HepG2 (cell line): ENCODE results near the gene ATXN2. TPM values are rescaled to one million over a fixed set of nuclear protein-coding genes. Genes with fewer than 3 reads are reported as not detected.
A peak's percentile ranks its signal among the peaks of the same experiment; 100 is the strongest.

ENCODE experiments used
- ATAC-seq: fragments of 200-7000 bp; cut with Tn5 transposase; 3 replicates; pipeline ENCODE4 v1.9.1; 2020; ENCODE audit warnings: mild to moderate bottlenecking, moderate library complexity
- BruUV-seq: library from RNA; stranded (reverse); fragments of 400-500 nt; replicated peaks from 2 replicates; lab custom pipeline; 2021; lab: Mats Ljungman, UMichigan
- CTCF ChIA-PET: fragments of 300-600 bp; formaldehyde crosslinking; extraction: SDS; loops from one replicate; lab custom pipeline; 2021; ENCODE audit warnings: low total read pairs, inconsistent platforms, low intra/inter-chr PET ratio; lab: Yijun Ruan, JAX
- POLR2A ChIA-PET: fragments of 350-600 bp; sonication (Branson Sonifier 250); formaldehyde crosslinking; loops from one replicate; lab custom pipeline; 2020; ENCODE audit warnings: antibody characterized with exemption, inconsistent platforms; lab: Yijun Ruan, JAX
- DNase-seq: peaks from one replicate; pipeline ENCODE4 v3.0.0-alpha.2; 2015; ENCODE audit warnings: low spot score
- FAIRE-seq: peaks from 3 replicates; lab custom pipeline; 2011; peaks lifted over from hg19 to GRCh38; lab: Jason Lieb, UNC
- H2AFZ ChIP-seq: one replicate; pipeline ENCODE4 v1.6.1; 2011; ENCODE audit warnings: low read length, inconsistent platforms
- H3K27ac ChIP-seq: fragments of 300-600 bp; 3 replicates; pipeline ENCODE4 v1.8.0; 2011; ENCODE audit warnings: mixed run types, mild to moderate bottlenecking, mixed read lengths, low read length, inconsistent platforms; ENCODE audit not compliant: insufficient read depth; ENCODE audit errors: extremely low read length
- H3K27me3 ChIP-seq, 2 experiments: fragments of 200-600 bp in 1 of 2; 2 replicates in 1 of 2; 3 replicates in 1 of 2; pipeline versions ENCODE4 v1.6.0 to v1.8.0; 2011; ENCODE audit warnings: low read length in 2 of 2, mild to moderate bottlenecking in 2 of 2, moderate library complexity in 2 of 2, inconsistent platforms in 1 of 2; ENCODE audit not compliant: insufficient read depth in 2 of 2, control insufficient read depth in 1 of 2
- H3K36me3 ChIP-seq, 2 experiments: fragments of 200-600 bp in 1 of 2; replicated peaks in 1 of 2; 2 replicates in 1 of 2; 3 replicates in 1 of 2; pipeline versions ENCODE4 v1.5.1 to v1.8.0; 2011; ENCODE audit warnings: low read length in 2 of 2, inconsistent platforms in 1 of 2; ENCODE audit not compliant: insufficient read depth in 2 of 2, control insufficient read depth in 1 of 2
- H3K4me1 ChIP-seq: 2 replicates; pipeline ENCODE4 v1.5.1; 2012; ENCODE audit warnings: low read length, inconsistent platforms; ENCODE audit not compliant: insufficient read depth
- H3K4me2 ChIP-seq: 2 replicates; pipeline ENCODE4 v1.6.0; 2011; ENCODE audit warnings: low read depth, low read length, inconsistent platforms
- H3K4me3 ChIP-seq, 3 experiments: fragments of 200-600 bp in 1 of 3; sonication (generic), shearing (Covaris generic) in 1 of 3; replicated peaks in 1 of 3; 2 replicates each; pipeline ENCODE4 v1.5.1; 2011 to 2016; ENCODE audit warnings: low read length in 3 of 3, inconsistent platforms in 2 of 3, low read depth in 2 of 3, mild to moderate bottlenecking in 2 of 3, control low read depth in 1 of 3, mixed read lengths in 1 of 3; ENCODE audit not compliant: insufficient read depth in 1 of 3
- H3K79me2 ChIP-seq: one replicate; pipeline ENCODE4 v1.6.1; 2011; ENCODE audit warnings: low read length, inconsistent platforms; ENCODE audit not compliant: insufficient read depth
- H3K9ac ChIP-seq: 2 replicates; pipeline ENCODE4 v1.6.0; 2011; ENCODE audit warnings: mild to moderate bottlenecking, low read depth, low read length, inconsistent platforms; ENCODE audit not compliant: insufficient read depth
- H3K9me3 ChIP-seq: 2 replicates; pipeline ENCODE4 v1.5.1; 2012; ENCODE audit warnings: mild to moderate bottlenecking, low read length
- H4K20me1 ChIP-seq: 2 replicates; pipeline ENCODE4 v1.6.0; 2011; ENCODE audit warnings: inconsistent platforms, mild to moderate bottlenecking, low read length, moderate library complexity; ENCODE audit not compliant: insufficient read depth
- NCOR1 ChIP-seq: fragments of 200-600 bp; sonication (generic); IDR thresholded peaks from 2 replicates; pipeline ENCODE4 v1.7.0; 2017; ENCODE audit warnings: antibody characterized with exemption, low read length, borderline replicate concordance
- RAD21 ChIP-seq: fragments of 450-650 bp; formaldehyde crosslinking; IDR thresholded peaks from 2 replicates; pipeline ENCODE4 v1.5.0; 2020; ENCODE audit warnings: mild to moderate bottlenecking
- RCOR2 ChIP-seq: IDR thresholded peaks from 2 replicates; pipeline ENCODE4 v1.6.1; 2016; ENCODE audit warnings: missing biosample characterization, missing genetic modification reagents
- SAFB2 ChIP-seq: sonication (generic); formaldehyde crosslinking; IDR thresholded peaks from 2 replicates; pipeline ENCODE4 v1.5.1; 2020; ENCODE audit warnings: missing genetic modification reagents, low read depth, mild to moderate bottlenecking, borderline replicate concordance
- SP1 ChIP-seq, 2 experiments: fragments of 450-650 bp in 1 of 2; sonication (generic) in 1 of 2; formaldehyde crosslinking in 1 of 2; IDR thresholded peaks; 2 replicates each; pipeline versions ENCODE4 v1.4.0 to v1.6.1; 2016 to 2020; ENCODE audit warnings: missing genetic modification reagents in 1 of 2
- STAT5B ChIP-seq: sonication (generic); formaldehyde crosslinking; IDR thresholded peaks from 2 replicates; pipeline ENCODE4 v1.4.0; 2020; ENCODE audit warnings: missing genetic modification reagents
- SYNCRIP ChIP-seq: fragments of 200-400 bp; formaldehyde crosslinking; IDR thresholded peaks from 2 replicates; pipeline ENCODE4 v1.6.1; 2018; ENCODE audit warnings: mild to moderate bottlenecking, low read depth, low read length; ENCODE audit not compliant: insufficient read depth
- ZFP82 ChIP-seq: sonication (generic); formaldehyde crosslinking; IDR thresholded peaks from 2 replicates; pipeline ENCODE4 v1.5.1; 2020; ENCODE audit warnings: mild to moderate bottlenecking, missing genetic modification reagents, borderline replicate concordance
- ZNF101 ChIP-seq: sonication (generic); formaldehyde crosslinking; IDR thresholded peaks from 2 replicates; pipeline ENCODE4 v1.4.0; 2020; ENCODE audit warnings: mild to moderate bottlenecking, low read depth, missing genetic modification reagents, borderline replicate concordance
- ZNF563 ChIP-seq: sonication (generic); formaldehyde crosslinking; IDR thresholded peaks from 2 replicates; pipeline ENCODE4 v1.8.0; 2022; ENCODE audit warnings: mild to moderate bottlenecking, moderate library complexity, missing genetic modification reagents
- ZNF782 ChIP-seq: sonication (generic); formaldehyde crosslinking; IDR thresholded peaks from 2 replicates; pipeline ENCODE4 v1.4.0; 2020; ENCODE audit warnings: missing genetic modification reagents, mild to moderate bottlenecking, borderline replicate concordance
- WGBS: methylation state at CpG from one replicate; pipeline ENCODE4 v1.1.6; 2017; ENCODE audit warnings: low lambda C conversion rate; 5-methylcytosine and 5-hydroxymethylcytosine counted together
- in situ Hi-C: cut with HindIII; loops from 2 replicates; pipeline ENCODE4 v1.10.0; 2017; ENCODE audit warnings: low pct_unique_long_range_greater_than_20kb; ENCODE audit not compliant: extremely low pct_ligation_motif_present
- intact Hi-C: fragments of 100-400 bp; cut with micrococcal nuclease; formaldehyde crosslinking; loops from one replicate; pipeline ENCODE4 v1.10.0; 2022; ENCODE audit not compliant: unreplicated experiment
- polyA plus RNA-seq, 8 experiments: library from polyadenylated mRNA; depleted of rRNA in 3 of 8; stranded (reverse) in 7 of 8; unstranded in 1 of 8; fragments of >200 nt; fragmentation: Illumina TruSeq in 4 of 8; extraction: Trizol in 4 of 8; gene quantifications; 2 replicates each; pipeline versions ENCODE4 v1.2.1 to v1.2.3, GENCODE V29; 2011 to 2016; ENCODE audit warnings: low read depth in 4 of 8, missing spikeins in 1 of 8, mixed read lengths in 1 of 8; ENCODE audit not compliant: insufficient read depth in 1 of 8
- total RNA-seq, 5 experiments: library from RNA; depleted of rRNA; stranded (reverse); fragments of >200 nt; fragmentation: Illumina TruSeq; extraction: Trizol; gene quantifications; 2 replicates each; pipeline ENCODE4 v1.2.3, GENCODE V29; 2016; ENCODE audit warnings: low read depth in 1 of 5
- TF ChIP-seq, protein P1 (sequence below): sonication (generic); formaldehyde crosslinking; IDR thresholded peaks from 2 replicates; pipeline ENCODE4 v1.5.0; 2020; ENCODE audit warnings: mild to moderate bottlenecking, missing genetic modification reagents, borderline replicate concordance
- TF ChIP-seq, protein P2 (sequence below): sonication (generic); formaldehyde crosslinking; IDR thresholded peaks from 2 replicates; pipeline ENCODE4 v1.4.0; 2020; ENCODE audit warnings: low read depth, mild to moderate bottlenecking, missing genetic modification reagents

The ATXN2 gene
- total and polyA plus RNA-seq, 2 of the 13 experiments (the other 11 are each of a cell fraction or from before 2014, with no cell fraction given), result 18.1 to 27.1 TPM

DNA sequence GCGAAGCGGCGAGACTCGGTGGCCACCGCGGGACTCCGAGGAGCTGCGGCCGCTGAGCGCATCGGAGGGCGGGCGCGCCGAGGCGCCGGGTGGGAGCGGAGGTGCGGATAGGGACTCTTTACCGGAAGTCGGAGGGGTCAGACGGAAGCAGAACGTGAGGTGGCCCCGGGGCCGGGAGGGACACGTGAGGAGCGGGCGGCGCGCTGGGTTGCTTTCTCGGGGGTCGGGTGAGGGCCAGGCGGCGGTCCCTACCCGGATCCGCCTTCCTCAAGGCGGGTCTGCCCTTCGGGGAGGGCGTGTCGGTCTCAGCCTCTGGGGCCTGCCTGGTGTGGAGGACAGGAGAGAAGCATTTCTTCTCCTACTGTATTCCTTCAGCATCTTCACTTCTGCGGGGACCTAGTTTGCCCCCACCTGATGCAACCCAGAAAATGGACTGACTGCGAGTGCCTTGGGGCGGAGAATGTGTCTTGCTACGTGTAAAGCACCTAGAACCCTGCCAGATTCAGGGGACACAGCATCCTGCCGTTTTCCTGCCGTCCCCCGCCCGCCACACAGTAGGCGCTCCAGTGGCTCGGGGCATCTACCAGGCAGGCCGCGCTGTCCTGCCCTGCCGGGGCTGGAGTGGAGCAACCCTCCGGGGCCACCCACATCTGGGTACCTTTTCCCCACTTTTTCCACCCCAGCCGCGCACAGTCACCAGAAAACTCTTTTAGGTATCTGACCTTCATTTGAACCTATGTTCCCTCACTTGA lies 514 bp upstream of the ATXN2 start:
- peak overlapping the region; percentile 78 for H3K4me2 ChIP-seq
- WGBS, result 1% methylated on average over 10 of the region's 56 CpGs
- intact Hi-C loops (loop anchor here (2.0 kb wide), 1 partner anchor 73 kb away; no protein-coding TSS in a partner anchor), in situ Hi-C loops (no loop called here)
- H3K79me2 ChIP-seq, result peaks cover 38% of the 10 kb centered on the region
- H2AFZ ChIP-seq, result no peak overlapping the region
- H4K20me1 ChIP-seq, result peaks cover 32% of the 10 kb centered on the region
- no peaks in the 10 kb centered on the region; a peak in 1 of 5 replicates for H3K27me3 ChIP-seq
- peaks cover 32% of the 10 kb centered on the region for H3K4me1 ChIP-seq
- no peaks in the 10 kb centered on the region for H3K9me3 ChIP-seq
- no peaks in the 10 kb centered on the region; a peak in 1 of 5 replicates for H3K36me3 ChIP-seq
- peak; percentile 72 for FAIRE-seq
- TSS peak; percentile 92 for BruUV-seq
- CTCF ChIA-PET, result no interaction called here
- peak overlapping the region; percentile 94 for H3K9ac ChIP-seq
- peak; percentile 81 for DNase-seq
- H3K27ac ChIP-seq, result peak overlapping the region; percentile 97
- peak overlapping the region; percentile 71 to 98 (median 86) for H3K4me3 ChIP-seq
- POLR2A ChIA-PET, result interaction anchor here (0.7 to 1.0 kb wide), 2 partner anchors 11 to 167 kb away, joined by 3 read pairs; partner anchors contain the start of gene ALDH2
- peak; percentile 88 for ATAC-seq
- TF ChIP-seq SYNCRIP (no peak), STAT5B (CRISPR knock-in tag) (no peak), ZNF101 (CRISPR knock-in tag) (no peak), RCOR2 (CRISPR knock-in tag) (no peak), ZNF563 (CRISPR knock-in tag) (peak; percentile 37; the same call in 1 of the 2 replicates), SAFB2 (CRISPR knock-in tag) (no peak; the same call in 1 of the 2 replicates), ZFP82 (CRISPR knock-in tag) (0 out of 2 replicates have a peak, but pooled peaks have one; percentile 15), SP1 (IDR thresholded peaks at IDR 0.05) (no peak), SP1 (CRISPR knock-in tag; IDR thresholded peaks at IDR 0.05) (peak; percentile 46), ZNF782 (CRISPR knock-in tag) (0 out of 2 replicates have a peak, but pooled peaks have one; percentile 75), RAD21 (CRISPR knock-in tag) (no peak), NCOR1 (no peak)
- TF ChIP-seq, protein P1, sequence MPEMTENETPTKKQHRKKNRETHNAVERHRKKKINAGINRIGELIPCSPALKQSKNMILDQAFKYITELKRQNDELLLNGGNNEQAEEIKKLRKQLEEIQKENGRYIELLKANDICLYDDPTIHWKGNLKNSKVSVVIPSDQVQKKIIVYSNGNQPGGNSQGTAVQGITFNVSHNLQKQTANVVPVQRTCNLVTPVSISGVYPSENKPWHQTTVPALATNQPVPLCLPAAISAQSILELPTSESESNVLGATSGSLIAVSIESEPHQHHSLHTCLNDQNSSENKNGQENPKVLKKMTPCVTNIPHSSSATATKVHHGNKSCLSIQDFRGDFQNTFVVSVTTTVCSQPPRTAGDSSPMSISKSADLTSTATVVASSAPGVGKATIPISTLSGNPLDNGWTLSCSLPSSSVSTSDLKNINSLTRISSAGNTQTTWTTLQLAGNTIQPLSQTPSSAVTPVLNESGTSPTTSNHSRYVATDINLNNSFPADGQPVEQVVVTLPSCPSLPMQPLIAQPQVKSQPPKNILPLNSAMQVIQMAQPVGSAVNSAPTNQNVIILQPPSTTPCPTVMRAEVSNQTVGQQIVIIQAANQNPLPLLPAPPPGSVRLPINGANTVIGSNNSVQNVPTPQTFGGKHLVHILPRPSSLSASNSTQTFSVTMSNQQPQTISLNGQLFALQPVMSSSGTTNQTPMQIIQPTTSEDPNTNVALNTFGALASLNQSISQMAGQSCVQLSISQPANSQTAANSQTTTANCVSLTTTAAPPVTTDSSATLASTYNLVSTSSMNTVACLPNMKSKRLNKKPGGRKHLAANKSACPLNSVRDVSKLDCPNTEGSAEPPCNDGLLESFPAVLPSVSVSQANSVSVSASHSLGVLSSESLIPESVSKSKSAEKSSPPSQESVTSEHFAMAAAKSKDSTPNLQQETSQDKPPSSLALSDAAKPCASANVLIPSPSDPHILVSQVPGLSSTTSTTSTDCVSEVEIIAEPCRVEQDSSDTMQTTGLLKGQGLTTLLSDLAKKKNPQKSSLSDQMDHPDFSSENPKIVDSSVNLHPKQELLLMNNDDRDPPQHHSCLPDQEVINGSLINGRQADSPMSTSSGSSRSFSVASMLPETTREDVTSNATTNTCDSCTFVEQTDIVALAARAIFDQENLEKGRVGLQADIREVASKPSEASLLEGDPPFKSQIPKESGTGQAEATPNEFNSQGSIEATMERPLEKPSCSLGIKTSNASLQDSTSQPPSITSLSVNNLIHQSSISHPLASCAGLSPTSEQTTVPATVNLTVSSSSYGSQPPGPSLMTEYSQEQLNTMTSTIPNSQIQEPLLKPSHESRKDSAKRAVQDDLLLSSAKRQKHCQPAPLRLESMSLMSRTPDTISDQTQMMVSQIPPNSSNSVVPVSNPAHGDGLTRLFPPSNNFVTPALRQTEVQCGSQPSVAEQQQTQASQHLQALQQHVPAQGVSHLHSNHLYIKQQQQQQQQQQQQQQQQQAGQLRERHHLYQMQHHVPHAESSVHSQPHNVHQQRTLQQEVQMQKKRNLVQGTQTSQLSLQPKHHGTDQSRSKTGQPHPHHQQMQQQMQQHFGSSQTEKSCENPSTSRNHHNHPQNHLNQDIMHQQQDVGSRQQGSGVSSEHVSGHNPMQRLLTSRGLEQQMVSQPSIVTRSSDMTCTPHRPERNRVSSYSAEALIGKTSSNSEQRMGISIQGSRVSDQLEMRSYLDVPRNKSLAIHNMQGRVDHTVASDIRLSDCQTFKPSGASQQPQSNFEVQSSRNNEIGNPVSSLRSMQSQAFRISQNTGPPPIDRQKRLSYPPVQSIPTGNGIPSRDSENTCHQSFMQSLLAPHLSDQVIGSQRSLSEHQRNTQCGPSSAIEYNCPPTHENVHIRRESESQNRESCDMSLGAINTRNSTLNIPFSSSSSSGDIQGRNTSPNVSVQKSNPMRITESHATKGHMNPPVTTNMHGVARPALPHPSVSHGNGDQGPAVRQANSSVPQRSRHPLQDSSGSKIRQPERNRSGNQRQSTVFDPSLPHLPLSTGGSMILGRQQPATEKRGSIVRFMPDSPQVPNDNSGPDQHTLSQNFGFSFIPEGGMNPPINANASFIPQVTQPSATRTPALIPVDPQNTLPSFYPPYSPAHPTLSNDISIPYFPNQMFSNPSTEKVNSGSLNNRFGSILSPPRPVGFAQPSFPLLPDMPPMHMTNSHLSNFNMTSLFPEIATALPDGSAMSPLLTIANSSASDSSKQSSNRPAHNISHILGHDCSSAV (CRISPR knock-in tag), result no peak
- TF ChIP-seq, protein P2, sequence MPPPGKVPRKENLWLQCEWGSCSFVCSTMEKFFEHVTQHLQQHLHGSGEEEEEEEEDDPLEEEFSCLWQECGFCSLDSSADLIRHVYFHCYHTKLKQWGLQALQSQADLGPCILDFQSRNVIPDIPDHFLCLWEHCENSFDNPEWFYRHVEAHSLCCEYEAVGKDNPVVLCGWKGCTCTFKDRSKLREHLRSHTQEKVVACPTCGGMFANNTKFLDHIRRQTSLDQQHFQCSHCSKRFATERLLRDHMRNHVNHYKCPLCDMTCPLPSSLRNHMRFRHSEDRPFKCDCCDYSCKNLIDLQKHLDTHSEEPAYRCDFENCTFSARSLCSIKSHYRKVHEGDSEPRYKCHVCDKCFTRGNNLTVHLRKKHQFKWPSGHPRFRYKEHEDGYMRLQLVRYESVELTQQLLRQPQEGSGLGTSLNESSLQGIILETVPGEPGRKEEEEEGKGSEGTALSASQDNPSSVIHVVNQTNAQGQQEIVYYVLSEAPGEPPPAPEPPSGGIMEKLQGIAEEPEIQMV (CRISPR knock-in tag), result peak; percentile 88; the same call in 1 of the 2 replicates
